ENCODE data around the gene DTX3.

Gene DTX3

GRCh38 chr12:57623811-57624390 lies 19.3 kb downstream of the DTX3 start:
- H2AFZ ChIP-seq (ENCODE audit: low read depth, low read length) = no peak overlapping the region
- no peak overlapping the region for H3K9ac ChIP-seq (ENCODE audit: low read depth, low read length)
- DNase-seq = no peak
- TF ChIP-seq CTCF (IDR thresholded peaks at IDR 0.05; ENCODE audit: borderline replicate concordance, extremely low read depth, low read length, poor library complexity, severe bottlenecking) (no peak), EZH2 (IDR thresholded peaks at IDR 0.05; ENCODE audit: borderline replicate concordance, low read depth, low read length, severe bottlenecking) (no peak)
- no peaks in the 10 kb centered on the region for H3K4me1 ChIP-seq (ENCODE audit: insufficient read depth, low read length)
- H3K36me3 ChIP-seq (ENCODE audit: insufficient read depth, low read length) = no peaks in the 10 kb centered on the region
- no peaks in the 10 kb centered on the region for H3K79me2 ChIP-seq (ENCODE audit: insufficient read depth, low read length)
- H4K20me1 ChIP-seq (ENCODE audit: insufficient read depth, low read length) = peaks cover 3% of the 10 kb centered on the region; the same call in 1 of the 2 replicates
- H3K4me2 ChIP-seq (ENCODE audit: insufficient read depth, low read length) = no peak overlapping the region
- ATAC-seq (ENCODE audit: insufficient read depth, low read depth) = no peak
- H3K4me3 ChIP-seq (ENCODE audit: low read depth in 1 of 2, low read length in 2 of 2) = no peak overlapping the region
- no peaks in the 10 kb centered on the region for H3K9me3 ChIP-seq (ENCODE audit: insufficient read depth, low read length, severe bottlenecking)
- H3K27me3 ChIP-seq (ENCODE audit: insufficient read depth, low read length, poor library complexity) = peaks cover 23% of the 10 kb centered on the region
- no peak overlapping the region for H3K27ac ChIP-seq (ENCODE audit: low read length)

- H3K4me1 ChIP-seq (ENCODE audit: insufficient read depth, low read length) = no peaks in the 10 kb centered on the region
- H3K9me3 ChIP-seq (ENCODE audit: insufficient read depth, low read length, severe bottlenecking) = no peaks in the 10 kb centered on the region
- no peak overlapping the region for H3K4me2 ChIP-seq (ENCODE audit: insufficient read depth, low read length)
- DNase-seq (no peak), ATAC-seq (ENCODE audit: insufficient read depth, low read depth) (no peak)
- H3K36me3 ChIP-seq (ENCODE audit: insufficient read depth, low read length) = no peaks in the 10 kb centered on the region
- peaks cover 23% of the 10 kb centered on the region for H3K27me3 ChIP-seq (ENCODE audit: insufficient read depth, low read length, poor library complexity)
- H3K9ac ChIP-seq (ENCODE audit: low read depth, low read length) = no peak overlapping the region
- no peak overlapping the region for H2AFZ ChIP-seq (ENCODE audit: low read depth, low read length)
- no peak overlapping the region for H3K4me3 ChIP-seq (ENCODE audit: low read depth in 1 of 2, low read length in 2 of 2)
- H3K79me2 ChIP-seq (ENCODE audit: insufficient read depth, low read length) = no peaks in the 10 kb centered on the region
- H3K27ac ChIP-seq (ENCODE audit: low read length) = no peak overlapping the region
- TF ChIP-seq CTCF (IDR thresholded peaks at IDR 0.05; ENCODE audit: borderline replicate concordance, extremely low read depth, low read length, poor library complexity, severe bottlenecking) = no peak
- TF ChIP-seq EZH2 (IDR thresholded peaks at IDR 0.05; ENCODE audit: borderline replicate concordance, low read depth, low read length, severe bottlenecking) = no peak
- peaks cover 3% of the 10 kb centered on the region; the same call in 1 of the 2 replicates for H4K20me1 ChIP-seq (ENCODE audit: insufficient read depth, low read length)
Measured at GRCh38 chr12:57624441-57625220, 20.0 kb downstream of the DTX3 start.

GRCh38 chr12:57625261-57626032 lies 20.8 kb downstream of the DTX3 start:
- no peaks in the 10 kb centered on the region for H3K79me2 ChIP-seq (ENCODE audit: insufficient read depth, low read length)
- no peak overlapping the region for H3K27ac ChIP-seq (ENCODE audit: low read length)
- H3K4me2 ChIP-seq (ENCODE audit: insufficient read depth, low read length) = no peak overlapping the region
- H3K27me3 ChIP-seq (ENCODE audit: insufficient read depth, low read length, poor library complexity) = peaks cover 20% of the 10 kb centered on the region
- H3K9me3 ChIP-seq (ENCODE audit: insufficient read depth, low read length, severe bottlenecking) = no peaks in the 10 kb centered on the region
- no peak overlapping the region for H3K9ac ChIP-seq (ENCODE audit: low read depth, low read length)
- ATAC-seq (ENCODE audit: insufficient read depth, low read depth) (no peak), DNase-seq (no peak)
- H3K4me3 ChIP-seq (ENCODE audit: low read depth in 1 of 2, low read length in 2 of 2) = no peak overlapping the region
- no peaks in the 10 kb centered on the region for H3K36me3 ChIP-seq (ENCODE audit: insufficient read depth, low read length)
- no peaks in the 10 kb centered on the region for H3K4me1 ChIP-seq (ENCODE audit: insufficient read depth, low read length)
- TF ChIP-seq CTCF (IDR thresholded peaks at IDR 0.05; ENCODE audit: borderline replicate concordance, extremely low read depth, low read length, poor library complexity, severe bottlenecking) = no peak
- H4K20me1 ChIP-seq (ENCODE audit: insufficient read depth, low read length) = peaks cover 3% of the 10 kb centered on the region; the same call in 1 of the 2 replicates
- no peak overlapping the region for H2AFZ ChIP-seq (ENCODE audit: low read depth, low read length)
